ENCODE measurements around the gene UQCRQ.

- no peak for TF ChIP-seq CTCF (IDR thresholded peaks at IDR 0.05)
- no peak for TF ChIP-seq ZFX (IDR thresholded peaks at IDR 0.05; ENCODE audit: borderline replicate concordance)
Observed at GRCh38 chr5:132836852-132837251, 29.6 kb upstream of the UQCRQ start.

Measured in 22Rv1 (cell line).